Left lung (tissue), 10 donors: ENCODE measurements around the gene MAFB. TPM values are rescaled to one million over a fixed set of nuclear protein-coding genes. Genes with fewer than 3 reads are reported as not detected.

Experiments used
- ATAC-seq: fragments of 200-7000 bp; cut with Tn5 transposase; one replicate; pipeline ENCODE4 v1.9.1; 2020; ENCODE audit warnings: moderate library complexity
- DNase-seq, 4 donors: peaks; one replicate each; pipeline ENCODE4 v3.0.0-alpha.2; 2013 to 2020
- H3K27ac ChIP-seq, 2 donors: fragments of 200-600 bp; sonication (generic) in 1 of 2; one replicate each; pipeline versions ENCODE4 v1.5.0 to v1.8.0; 2020 to 2021
- H3K27me3 ChIP-seq, 2 donors: fragments of 200-600 bp; sonication (generic) in 1 of 2; one replicate each; pipeline versions ENCODE4 v1.5.0 to v1.8.0; 2020 to 2021
- H3K36me3 ChIP-seq, 2 donors: fragments of 200-600 bp; sonication (generic) in 1 of 2; one replicate each; pipeline versions ENCODE4 v1.5.0 to v1.8.0; 2020 to 2021
- H3K4me1 ChIP-seq, 2 donors: fragments of 200-600 bp; one replicate each; pipeline ENCODE4 v1.8.0; 2021
- H3K4me3 ChIP-seq, 2 donors: fragments of 200-600 bp; sonication (generic) in 1 of 2; one replicate each; pipeline versions ENCODE4 v1.5.0 to v1.8.0; 2020 to 2021; ENCODE audit warnings: mild to moderate bottlenecking in 1 of 2
- H3K9me3 ChIP-seq, 2 donors: fragments of 200-600 bp; sonication (generic) in 1 of 2; one replicate each; pipeline versions ENCODE4 v1.5.0 to v1.8.0; 2020 to 2021
- CTCF ChIP-seq, 2 donors: fragments of 200-600 bp; sonication (generic) in 1 of 2; IDR thresholded peaks; one replicate each; pipeline versions ENCODE4 v1.5.0 to v1.8.0; 2021; ENCODE audit warnings: antibody characterized with exemption in 2 of 2
- intact Hi-C, 2 donors: fragments of 100-400 bp; cut with DNase I; formaldehyde crosslinking; loops; one replicate each; pipeline versions ENCODE4 v1.11.2 to v1.14.2; 2022
- polyA plus RNA-seq, 6 donors: library from polyadenylated mRNA; unstranded; fragments of 120-200 nt; gene quantifications; one replicate each; pipeline ENCODE4 v1.2.1, GENCODE V29; 2013; ENCODE audit not compliant: insufficient read length in 6 of 6
- total RNA-seq, 2 donors: library from RNA; stranded (reverse); fragmentation: NEBNext Ultra II Directional; extraction: Animal tissue kit (Norgen Biotek cat#: 25700); gene quantifications; one replicate each; pipeline ENCODE4 v1.2.1, GENCODE V29; 2021
- donor health status: DM: no; HTN: yes; CAD: no.
- donor health status: DM: no; HTN: no; CAD: no.

Gene MAFB
- total and polyA plus RNA-seq, 8 donors: 9.8 to 111 (median 12.3) TPM

GRCh38 chr20:40691566-40692239 lies 2.7 kb upstream of the MAFB start:
- Histone ChIP-seq H3K36me3 (peaks cover 0 to 3% of the 10 kb centered on the region in 2 donors), H3K4me1 (peaks cover 5 to 45% of the 10 kb centered on the region in 2 donors), H3K4me3 (no peak overlapping the region), H3K9me3 (no peaks in the 10 kb centered on the region), H3K27me3 (peaks cover 38 to 100% of the 10 kb centered on the region in 2 donors), H3K27ac (no peak overlapping the region)
- no peak for TF ChIP-seq CTCF (IDR thresholded peaks at IDR 0.05)
- no peak for ATAC-seq
- DNase-seq: no peak
- intact Hi-C loops: no loop called here

DNA sequence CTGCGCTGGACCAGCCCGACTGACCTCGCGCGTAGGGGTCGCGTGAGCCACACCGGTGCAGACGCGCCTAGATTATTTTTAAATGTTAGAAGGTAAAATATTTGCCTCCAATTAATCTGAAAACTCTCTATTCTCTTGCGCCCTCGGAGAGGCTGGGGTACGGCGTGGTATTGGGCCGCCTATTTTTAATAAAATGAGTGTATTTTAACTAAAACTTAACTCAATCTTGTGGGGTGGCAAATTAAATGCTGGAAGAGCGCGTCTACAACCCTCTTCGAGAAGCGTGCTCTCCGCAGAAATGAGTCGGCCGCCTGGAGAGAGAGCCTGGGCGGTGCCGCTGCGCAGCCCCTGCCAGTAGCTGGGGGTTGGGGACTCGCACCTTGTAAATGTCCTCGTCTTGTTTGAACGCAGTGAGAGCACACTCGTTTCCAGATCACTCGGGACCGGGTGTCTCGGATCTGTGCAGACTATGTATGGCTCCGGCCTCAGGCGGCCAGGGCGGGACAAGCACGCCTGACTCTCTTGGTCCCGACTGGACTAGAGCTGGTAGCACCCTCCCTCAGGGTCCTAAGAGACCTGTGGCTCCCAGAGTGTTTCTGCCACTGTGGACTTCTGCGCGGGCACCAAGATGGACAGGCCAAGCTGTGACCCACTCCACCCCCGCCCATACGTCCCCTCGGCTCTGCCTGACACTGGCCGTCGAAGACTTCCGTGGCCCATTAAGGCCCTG lies 2.0 kb upstream of the MAFB start:
- intact Hi-C loops: no loop called here
- Histone ChIP-seq H3K4me1 (peaks cover 5 to 52% of the 10 kb centered on the region in 2 donors), H3K36me3 (peaks cover 0 to 9% of the 10 kb centered on the region in 2 donors), H3K4me3 (peak overlapping the region; percentile 9 to 76), H3K9me3 (no peaks in the 10 kb centered on the region), H3K27me3 (peaks cover 38 to 100% of the 10 kb centered on the region in 2 donors), H3K27ac (peak overlapping the region in 1 of 2 donors; percentile 98)
- ATAC-seq (no peak), DNase-seq (no peak)
- TF ChIP-seq CTCF (IDR thresholded peaks at IDR 0.05): no peak

DNA sequence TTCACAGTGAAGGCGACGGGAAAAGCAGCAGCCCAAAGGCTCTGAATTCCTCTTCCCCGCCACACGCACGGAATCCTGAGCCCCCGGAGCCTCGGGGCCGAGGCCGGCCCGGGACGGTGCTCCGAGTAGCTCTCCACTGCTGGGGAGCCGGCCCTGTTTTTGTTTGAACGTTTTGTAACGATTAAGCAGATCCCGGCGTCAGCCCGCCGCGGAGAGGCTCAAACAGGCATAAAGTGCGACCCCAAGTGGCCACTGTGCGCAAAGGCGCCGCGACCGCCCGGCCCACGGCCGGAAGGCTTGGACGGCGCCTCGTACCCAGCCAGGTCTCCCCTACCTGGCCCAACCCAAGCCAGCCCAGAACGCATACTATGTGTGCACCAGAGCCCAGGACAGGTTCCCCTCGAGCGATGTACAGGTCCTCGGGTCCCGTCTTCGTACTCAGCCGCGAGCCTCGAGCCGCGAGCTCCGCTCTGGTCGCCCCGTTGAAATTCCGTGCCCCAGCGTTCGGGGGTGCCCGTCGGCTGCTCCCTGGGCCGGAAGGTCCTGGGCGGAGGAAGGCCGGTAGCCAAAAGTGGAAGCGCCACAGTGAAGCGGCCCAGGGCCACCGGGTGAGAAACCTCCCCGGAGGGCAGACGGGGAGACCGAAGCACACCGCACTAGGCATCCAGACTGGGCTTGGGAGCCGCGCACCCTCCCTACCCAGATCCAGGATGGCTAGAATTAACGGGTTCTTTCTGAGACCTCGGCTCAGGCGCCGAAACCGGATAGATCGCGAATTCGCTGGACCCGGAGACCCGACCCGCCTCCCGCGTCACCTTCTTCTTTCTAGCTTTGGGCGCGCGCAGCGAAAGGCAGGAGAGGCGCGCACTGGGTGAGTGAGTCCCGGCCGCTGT lies 1.2 kb upstream of the MAFB start:
- peaks cover 37 to 99% of the 10 kb centered on the region in 2 donors for H3K27me3 ChIP-seq
- intact Hi-C loops: loop anchor here in 1 of 2 donors (10.0 kb wide), 1 partner anchor 405 kb away; no protein-coding TSS in a partner anchor
- DNase-seq (peak; percentile 90 to 98 (median 93)), ATAC-seq (peak; percentile 74)
- H3K4me3 ChIP-seq: peak overlapping the region; percentile 55 to 76
- H3K4me1 ChIP-seq: peaks cover 5 to 58% of the 10 kb centered on the region in 2 donors
- H3K27ac ChIP-seq: peak overlapping the region; percentile 98
- H3K36me3 ChIP-seq: peaks cover 0 to 17% of the 10 kb centered on the region in 2 donors
- peak; percentile 92 to 94 for TF ChIP-seq CTCF (IDR thresholded peaks at IDR 0.05)
- no peaks in the 10 kb centered on the region for H3K9me3 ChIP-seq

DNA sequence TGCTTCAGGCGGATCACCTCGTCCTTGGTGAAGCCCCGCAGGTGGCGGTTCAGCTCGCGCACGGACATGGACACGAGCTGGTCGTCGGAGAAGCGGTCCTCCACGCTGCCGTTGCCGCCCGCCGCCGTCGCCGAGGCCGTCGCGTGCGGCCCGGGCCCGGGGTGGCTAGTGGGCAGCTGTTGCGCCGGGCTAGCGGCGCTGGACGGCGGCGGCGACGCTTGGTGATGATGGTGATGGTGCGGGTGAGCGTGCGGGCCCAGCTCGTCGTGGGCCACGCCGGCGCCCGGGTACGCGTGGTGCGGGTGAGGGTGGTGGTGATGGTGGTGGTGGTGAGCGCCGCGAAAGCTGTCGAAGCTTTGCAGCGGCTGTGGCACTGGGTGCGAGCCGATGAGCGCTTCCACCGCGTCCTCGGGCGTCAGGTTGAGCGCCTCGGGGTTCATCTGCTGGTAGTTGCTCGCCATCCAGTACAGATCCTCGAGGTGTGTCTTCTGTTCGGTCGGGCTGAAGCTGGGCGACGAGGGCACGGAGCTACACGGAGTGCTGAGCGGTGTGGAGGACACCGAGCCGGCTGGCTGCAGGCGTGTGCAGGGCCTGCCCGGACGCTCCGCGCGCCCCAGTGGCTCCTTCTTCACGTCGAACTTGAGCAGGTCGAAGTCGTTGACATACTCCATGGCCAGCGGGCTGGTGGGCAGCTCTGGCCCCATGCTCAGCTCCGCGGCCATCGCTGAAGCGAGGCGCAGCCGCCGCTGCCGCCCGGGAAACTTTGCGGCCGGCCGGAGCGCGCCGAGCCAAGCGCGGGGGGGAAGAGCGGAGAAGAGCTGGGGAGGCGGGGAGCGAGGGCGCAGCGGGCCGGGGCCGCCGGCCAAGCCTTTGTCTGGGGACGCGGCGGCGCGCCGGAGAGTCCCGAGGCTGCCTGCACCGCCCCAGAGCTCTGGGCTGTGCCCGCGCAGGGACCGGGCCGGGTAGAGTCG lies 622 bp downstream of the MAFB start:
- peak overlapping the region; percentile 55 to 76 for H3K4me3 ChIP-seq
- no peak for TF ChIP-seq CTCF (IDR thresholded peaks at IDR 0.05)
- H3K4me1 ChIP-seq: peaks cover 5 to 73% of the 10 kb centered on the region in 2 donors
- H3K36me3 ChIP-seq: peaks cover 0 to 19% of the 10 kb centered on the region in 2 donors
- no peaks in the 10 kb centered on the region for H3K9me3 ChIP-seq
- intact Hi-C loops: loop anchor here in 1 of 2 donors (10.0 kb wide), 1 partner anchor 404 kb away; no protein-coding TSS in a partner anchor
- DNase-seq (peak in 1 of 4 donors; percentile 81), ATAC-seq (peak; percentile 0)
- peak overlapping the region; percentile 98 for H3K27ac ChIP-seq
- H3K27me3 ChIP-seq: peaks cover 31 to 99% of the 10 kb centered on the region in 2 donors
